IPS-11a (cell line): Measurements from ENCODE around the gene CAMTA1.

Experiments
- H3K4me3 ChIP-seq: one replicate; pipeline ENCODE4 v1.5.1; 2013; ENCODE audit warnings: low read depth, low read length, control low read depth

Gene CAMTA1

DNA sequence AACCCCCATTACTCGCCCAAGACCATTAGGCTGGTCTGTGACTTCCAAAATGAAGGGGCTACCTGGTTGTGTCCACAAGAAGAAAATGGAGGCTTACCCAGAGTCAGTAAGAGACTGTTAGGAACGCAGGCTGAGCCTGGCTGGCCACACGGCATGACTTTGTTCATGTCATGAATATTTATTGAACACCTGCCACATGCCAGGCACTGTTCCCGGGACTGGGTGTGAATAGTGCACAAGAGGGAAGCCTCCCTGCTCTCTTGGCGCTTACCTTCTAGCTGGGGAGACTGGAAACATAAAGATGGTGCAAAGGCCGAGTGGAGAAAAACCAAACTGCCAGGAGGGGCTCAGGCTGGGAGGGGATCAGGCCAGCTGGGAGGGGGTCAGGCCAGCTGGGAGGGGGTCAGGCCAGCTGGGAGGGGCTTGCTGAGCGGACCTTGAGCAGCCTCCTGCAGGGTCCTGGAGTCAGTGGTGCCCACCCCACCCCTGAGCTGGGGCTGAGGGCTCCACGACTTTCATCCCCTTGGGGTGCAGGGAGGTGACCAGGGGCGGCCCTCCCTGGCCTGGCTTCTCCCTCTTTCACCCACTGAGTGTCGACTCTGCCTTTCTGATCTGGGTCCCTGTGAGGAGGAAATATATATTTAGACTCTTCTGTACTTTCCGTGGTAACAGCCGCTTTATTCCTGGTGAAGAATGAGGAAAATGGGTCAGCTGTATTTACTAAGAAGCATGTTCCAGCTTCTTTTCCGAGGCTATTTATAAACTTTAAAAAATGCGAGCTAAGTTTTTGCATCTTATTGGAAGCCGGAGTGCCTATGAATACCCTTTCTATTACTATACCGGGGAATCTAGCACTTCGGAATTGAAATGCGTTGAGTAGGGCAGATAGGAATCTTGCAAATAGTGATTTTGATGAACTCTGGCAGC lies 139.0 kb downstream of the CAMTA1 start:
- no peak overlapping the region for H3K4me3 ChIP-seq

DNA sequence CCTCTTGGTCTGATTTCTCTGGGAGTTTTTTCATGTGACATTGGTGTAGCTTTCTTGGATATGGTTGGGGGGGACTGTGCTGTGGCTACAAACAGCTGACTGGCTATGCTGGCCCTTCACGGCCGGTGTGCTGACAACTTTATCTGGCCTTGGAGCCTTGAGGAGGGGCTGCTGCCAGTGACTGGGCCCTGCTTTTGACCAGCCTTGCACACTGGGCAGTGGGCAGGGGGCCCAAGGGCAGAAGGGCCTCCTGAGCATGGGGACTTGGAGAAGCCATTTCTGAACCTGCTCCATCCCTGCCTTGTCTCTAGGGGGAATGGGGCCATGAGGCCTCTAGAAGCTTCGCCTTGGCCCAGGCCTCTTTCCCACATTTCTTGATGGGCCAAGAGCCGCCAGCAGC lies 139.6 kb downstream of the CAMTA1 start:
- H3K4me3 ChIP-seq = no peak overlapping the region

DNA sequence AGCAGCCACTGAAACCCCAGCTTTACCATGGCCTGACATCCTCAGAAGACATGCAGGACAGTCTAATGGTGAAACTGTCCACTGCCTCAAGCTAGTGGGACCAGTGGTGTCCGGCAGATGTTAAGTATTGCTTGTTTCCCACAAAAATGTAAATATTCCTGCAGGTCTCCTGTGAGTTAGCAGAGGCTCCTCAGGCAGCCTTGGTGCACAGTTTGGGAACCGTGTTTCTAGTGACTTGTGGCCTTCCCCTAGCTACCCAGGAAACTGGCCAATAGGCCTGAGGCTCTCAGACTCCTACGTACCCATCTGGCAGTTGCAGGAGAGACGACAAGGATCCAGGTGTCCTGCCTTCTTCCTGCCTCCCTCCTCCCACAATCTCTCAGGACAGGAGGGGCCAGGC lies 142.4 kb downstream of the CAMTA1 start:
- H3K4me3 ChIP-seq = no peak overlapping the region

DNA sequence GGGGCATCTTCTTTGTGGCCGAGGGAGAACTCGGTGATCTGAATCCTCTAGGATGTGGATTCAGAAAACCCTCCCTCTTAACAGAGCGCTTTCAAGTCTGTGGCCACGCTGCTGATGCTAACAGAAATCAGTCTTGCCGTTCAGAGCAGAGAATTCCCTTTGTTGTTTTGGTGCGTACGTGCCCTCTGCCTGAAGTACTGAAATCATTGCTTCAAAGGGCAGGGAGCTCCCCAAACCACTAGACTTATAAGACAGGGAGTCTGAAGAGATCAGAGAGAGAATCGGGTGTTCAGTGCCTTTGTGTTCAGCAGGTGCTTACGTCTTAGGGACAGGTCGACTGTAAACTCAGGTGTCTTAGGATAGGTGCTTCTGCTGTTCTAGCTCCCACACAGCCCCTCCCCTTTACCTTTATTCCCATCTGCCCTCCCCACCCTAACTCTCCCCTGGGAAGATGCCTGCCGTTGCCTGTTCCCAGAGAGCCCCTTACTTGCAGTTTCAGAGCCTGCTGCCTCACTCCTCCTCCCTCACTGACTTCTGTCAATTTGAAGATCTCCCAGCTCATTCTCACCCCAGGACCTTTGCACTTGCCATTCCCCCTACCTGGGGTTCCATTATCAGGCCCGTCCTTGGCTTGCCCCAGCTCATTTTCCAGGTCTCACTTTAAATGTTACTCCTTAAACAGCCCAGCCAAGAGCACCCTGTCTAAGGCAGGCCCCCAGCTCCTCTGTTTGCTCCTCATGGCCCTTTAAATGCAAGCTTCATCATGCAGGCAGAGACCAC lies 143.0 kb downstream of the CAMTA1 start:
- no peak overlapping the region for H3K4me3 ChIP-seq

DNA sequence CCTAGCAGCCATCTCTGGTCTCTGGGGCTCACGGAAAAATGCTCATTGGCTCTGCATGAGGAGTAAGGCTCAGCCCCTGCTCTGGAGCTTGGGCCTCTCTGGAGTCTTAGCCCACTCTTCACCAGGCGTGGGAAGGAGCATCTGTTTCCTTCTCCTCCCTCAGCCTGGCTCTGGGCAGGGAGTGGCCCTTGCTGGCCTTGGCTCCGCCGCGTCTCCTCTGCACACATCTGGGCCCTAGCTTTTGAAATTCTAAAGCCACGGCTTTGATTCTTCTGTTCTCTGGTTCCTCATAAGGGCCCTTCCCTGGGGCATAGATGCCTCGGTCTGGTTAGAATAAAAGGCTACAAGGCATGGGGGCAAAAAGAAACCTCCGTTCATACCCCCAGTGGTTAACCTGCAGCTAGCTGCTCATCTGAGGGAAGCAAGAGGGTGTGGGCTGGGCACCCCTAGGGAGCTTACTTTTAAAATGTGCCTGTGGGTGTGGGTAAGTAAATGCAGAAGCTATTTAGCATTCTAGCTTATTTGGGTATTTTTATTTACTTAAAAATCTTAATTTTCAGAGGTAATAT lies 145.6 kb downstream of the CAMTA1 start:
- H3K4me3 ChIP-seq = no peak overlapping the region

DNA sequence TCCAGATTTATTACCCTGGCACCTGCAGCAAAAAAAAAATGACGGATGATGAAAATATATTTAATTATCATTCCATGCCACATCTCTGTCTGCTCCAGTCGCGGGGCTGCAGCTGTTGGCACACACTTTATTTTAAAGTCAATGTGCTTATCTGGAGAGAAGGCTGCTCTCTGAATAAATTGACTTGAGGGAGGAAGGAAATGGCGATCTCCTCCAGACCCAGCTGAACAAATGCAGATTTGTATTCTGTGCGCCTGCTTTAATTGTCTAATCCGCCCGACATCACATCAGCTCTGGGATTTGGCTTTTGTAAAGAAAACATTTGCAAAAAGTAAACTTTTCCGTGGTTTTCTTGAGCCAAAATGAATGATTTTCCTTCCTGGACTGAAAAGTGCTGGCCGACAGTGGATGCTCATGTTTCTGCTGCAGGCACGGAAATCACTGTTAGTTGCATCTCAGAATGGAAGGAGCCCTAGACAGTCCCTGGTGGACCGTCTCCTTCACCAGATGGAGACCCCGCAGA lies 150.2 kb downstream of the CAMTA1 start:
- no peak overlapping the region for H3K4me3 ChIP-seq

DNA sequence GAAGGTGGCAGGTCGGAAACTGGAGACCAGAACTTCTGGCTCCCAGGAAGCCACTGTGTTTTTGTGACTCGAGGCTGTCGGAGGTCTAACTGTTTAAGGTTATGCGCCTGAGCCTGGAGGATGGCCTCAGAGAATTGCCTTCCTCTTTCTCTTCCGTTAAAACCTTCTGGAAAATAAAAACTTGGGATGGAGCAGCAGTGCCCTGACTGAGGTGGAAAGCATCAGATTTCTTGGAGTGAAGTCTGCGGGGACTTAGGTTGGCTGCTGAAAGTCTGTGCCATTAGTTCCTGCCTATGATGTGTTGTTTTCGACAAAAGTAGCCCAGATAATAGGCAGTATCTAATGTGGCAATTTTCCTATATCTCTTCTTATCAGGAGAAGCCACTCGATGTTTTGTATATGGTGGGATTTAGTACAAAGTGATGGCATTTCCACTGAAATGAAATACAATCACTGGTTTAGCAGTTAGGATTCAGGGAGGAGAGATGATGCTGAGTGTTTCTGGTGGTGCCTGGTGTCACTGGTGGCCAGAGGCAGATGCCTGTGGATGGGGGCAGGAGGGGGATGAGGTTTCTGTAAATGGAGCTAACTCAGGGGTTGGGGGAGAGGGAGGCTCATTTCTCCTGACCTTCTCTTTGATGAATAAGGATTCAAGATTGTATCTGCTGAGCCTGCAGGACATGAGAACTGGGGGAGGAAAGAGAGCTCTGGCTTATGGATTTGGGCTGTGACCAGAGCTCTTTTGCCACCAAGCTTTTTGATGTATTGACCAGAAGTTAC lies 150.8 kb downstream of the CAMTA1 start:
- H3K4me3 ChIP-seq = no peak overlapping the region

DNA sequence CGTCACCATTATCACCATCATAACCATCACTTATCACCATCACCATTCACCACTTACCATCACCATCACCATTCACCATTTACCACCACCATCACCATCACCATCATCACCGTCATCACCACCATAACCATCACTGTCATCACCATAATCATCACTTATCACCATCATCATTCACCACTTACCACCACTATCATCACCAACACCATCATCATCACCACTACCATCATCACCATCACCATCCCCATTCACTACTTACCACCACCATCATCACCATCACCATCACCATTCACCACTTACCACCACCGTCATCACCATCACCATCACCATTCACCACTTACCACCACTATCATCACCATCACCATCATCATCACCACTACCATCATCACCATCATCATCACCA lies 151.8 kb downstream of the CAMTA1 start:
- H3K4me3 ChIP-seq = no peak overlapping the region

DNA sequence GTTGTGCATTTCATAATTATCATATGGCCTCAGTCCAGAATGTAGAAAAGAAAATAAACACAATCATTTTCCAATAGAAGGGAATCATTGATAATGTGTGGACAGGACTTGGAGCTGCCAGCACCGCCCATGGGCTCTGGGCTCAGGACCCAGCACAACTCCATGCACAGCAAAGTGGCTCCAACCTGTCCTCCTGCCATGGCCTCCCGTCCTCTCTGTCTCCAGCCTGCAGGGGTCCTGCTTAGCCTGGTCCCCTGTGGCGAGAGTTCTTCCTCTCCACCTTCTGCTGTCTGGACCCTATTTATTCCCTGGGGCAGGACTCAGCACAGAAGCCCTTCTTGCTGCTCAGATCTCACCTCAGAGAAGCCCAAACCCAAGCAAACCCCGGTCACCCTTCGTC lies 154.1 kb downstream of the CAMTA1 start:
- H3K4me3 ChIP-seq = no peak overlapping the region

DNA sequence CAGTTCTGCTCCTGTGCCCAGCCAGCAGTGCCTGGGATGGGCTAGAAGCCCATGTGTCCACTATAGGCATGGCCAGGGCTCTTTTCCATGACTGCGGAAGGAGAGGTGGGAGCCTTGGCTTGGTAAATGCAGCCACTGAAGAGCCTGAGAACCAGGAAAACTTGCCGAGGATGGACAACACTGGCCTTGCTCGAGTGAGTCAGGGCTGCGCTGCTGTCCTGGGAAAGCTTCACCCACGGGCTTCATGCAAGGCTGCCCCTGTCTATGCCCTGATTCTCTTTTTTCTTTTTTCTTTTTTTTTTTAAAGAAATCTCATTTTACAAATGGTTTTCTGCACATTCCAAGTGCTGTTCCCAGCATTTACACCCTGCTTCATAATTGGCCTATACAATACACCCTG lies 156.5 kb downstream of the CAMTA1 start:
- H3K4me3 ChIP-seq = no peak overlapping the region

DNA sequence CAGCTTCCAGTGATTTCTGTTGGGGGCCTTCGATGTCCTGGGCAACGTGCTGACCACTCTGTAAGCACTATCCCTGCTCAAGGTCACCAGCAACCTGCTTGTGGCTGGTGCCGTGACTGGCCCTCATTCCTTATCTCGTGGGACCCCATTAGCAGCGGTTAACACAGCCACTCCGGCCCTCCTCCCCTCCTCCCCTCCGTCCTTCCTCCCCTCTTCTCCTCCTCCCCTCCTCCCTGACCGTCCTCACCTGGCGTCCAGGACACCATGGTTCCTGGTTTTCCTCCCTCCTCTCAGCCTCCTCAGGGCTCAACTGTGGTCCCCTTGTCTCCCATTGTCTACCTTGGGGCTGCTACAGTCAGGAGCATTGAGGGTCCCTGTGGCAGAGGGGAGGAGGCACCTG lies 157.7 kb downstream of the CAMTA1 start:
- no peak overlapping the region for H3K4me3 ChIP-seq

DNA sequence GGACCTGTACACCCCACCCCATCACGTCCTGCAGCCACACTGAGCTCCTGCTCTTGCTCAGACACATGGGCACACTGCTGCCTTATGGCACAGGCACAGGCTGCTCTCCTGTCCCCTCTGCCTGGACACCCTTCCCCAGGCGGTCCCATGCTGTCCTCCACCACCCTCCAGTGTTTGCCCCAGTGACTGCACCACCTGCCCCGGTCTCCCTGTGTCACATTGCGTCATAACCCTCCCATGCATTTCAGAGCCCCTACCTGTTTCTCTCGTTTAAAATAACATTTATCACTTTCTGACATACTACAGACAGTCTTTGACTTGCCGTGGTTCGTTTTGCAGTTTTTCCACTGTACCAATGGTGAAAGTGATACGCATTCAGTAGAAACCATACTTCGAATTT lies 159.2 kb downstream of the CAMTA1 start:
- H3K4me3 ChIP-seq = no peak overlapping the region

DNA sequence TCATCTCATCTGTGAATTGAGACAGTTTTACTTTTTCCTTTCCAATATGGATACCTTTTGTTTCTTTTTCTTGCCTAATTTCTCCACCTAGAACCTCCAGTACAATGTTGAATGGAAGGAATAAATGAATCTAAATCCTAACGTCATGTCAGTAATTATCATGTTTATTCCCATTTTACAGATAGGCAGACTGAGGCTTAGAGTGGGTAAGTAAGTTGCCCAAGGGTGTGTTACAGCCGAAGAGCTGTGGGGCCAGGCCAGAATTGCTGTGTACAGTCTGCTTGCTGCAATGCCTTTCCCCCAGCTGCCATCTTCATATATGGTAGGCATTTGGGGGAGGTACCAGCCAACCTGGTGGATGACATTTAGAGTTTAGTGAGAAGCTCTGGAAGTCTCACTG lies 162.7 kb downstream of the CAMTA1 start:
- no peak overlapping the region for H3K4me3 ChIP-seq

DNA sequence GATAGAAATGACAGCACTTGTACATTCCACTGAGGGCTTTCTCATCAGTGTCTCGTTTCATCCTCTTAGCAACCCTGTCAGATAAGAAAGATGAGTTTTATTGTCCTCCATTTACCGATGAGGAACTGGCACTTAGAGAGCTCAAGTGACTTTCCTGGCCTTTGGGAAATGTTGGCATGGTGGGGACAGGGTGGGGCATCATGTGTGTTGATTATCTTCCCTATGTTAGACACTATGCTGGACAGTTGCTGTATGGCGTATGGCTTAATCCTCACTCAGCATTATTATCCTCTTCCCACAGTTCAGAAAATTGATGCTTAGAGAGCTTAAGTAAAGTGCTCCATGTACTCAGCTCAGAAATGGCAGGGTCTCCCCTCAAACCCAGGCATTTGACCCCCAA lies 163.2 kb downstream of the CAMTA1 start:
- no peak overlapping the region for H3K4me3 ChIP-seq

DNA sequence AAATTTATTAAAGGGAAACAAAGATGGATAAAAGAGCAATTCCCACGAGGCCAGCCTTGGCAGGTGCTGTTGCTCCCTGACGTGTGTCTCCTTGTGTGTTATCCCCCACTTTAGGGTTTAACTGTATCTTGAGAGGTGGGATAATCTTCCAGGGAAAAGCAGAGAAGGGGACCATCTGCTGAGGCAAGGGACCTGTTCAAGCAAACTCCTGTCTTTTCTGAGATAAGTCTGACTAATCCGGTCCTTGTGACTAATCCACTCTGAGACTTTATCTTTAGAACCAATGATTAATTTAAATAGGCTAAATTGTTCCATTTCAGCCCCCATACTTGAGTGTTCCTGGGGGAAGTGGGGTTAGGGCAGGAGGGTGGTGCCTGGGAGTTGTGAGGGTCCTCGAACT lies 163.6 kb downstream of the CAMTA1 start:
- H3K4me3 ChIP-seq = no peak overlapping the region

DNA sequence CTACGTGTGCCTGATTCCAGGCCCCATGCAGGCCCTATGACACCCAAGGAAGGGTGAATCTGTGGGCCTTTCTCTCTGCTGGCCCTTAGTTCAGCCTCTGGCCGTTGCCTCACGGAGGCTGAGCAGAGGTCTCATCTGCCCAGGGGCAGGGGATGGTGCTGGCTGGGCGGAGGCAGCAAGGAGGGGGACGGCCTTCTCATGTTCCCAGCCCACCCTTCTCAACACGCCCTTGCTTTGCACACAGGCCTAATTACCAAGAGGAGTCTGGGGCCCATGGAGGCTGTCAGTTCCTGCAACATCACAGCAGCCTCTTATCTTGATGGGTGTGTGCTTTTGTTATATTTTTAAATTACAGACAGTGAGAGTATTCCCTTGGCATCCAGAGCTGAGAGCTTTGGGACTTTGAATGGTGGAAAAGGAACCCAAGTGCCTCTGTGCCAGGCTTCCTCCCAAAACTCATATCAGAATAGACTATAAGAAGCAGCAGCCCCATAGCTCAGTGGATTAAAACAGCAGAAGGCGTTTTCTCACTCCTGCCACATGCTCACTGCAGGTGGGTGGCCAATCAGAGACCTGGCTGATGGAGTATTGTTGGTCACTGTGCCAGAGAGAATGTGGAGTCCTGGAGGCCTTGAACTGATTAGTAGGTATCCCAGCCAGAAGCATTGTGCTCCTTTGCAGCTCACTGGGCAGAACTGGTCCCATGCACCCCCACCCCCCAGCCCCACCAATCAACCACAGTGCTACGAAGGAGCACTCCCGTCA lies 164.9 kb downstream of the CAMTA1 start:
- H3K4me3 ChIP-seq = no peak overlapping the region

DNA sequence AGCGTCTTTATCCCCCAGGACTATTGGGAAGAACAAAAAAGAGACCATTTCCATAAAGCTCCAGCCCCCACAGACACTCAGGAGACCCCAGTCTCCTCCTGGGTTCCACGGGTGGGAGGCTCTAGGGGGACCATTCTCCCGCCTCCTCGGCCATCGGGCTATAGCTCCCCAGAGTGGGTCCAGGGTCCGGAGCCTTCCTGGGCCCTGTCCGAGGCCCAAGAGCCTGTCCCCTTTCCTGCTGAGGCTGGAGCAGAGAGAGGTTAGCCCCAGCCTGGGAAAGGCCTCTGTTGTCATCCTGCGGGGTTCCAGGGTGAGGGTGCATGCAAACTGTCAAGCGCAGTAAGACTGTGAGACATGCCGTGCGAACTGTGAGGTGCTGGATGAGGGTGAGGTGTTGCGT lies 166.3 kb downstream of the CAMTA1 start:
- no peak overlapping the region for H3K4me3 ChIP-seq

DNA sequence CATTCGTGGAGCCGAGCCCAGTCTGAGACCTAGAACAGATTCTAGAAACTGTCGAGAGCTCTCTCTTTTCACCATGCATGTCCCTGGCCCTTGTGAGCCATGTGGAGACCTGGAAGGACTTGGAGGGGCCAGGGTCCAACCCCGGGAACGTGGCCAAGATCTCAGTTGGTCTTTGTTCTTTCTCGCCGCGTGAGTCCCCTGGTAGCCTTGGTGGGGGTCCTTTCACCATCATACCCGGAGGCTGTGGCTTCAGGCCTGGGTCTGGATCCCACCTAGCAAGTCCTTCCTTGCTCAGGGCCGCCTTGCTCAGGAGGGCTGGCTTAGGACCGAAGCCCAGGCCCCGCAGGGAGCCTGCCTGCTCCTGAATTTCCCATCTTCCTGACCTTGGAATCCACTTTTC lies 168.0 kb downstream of the CAMTA1 start:
- no peak overlapping the region for H3K4me3 ChIP-seq

DNA sequence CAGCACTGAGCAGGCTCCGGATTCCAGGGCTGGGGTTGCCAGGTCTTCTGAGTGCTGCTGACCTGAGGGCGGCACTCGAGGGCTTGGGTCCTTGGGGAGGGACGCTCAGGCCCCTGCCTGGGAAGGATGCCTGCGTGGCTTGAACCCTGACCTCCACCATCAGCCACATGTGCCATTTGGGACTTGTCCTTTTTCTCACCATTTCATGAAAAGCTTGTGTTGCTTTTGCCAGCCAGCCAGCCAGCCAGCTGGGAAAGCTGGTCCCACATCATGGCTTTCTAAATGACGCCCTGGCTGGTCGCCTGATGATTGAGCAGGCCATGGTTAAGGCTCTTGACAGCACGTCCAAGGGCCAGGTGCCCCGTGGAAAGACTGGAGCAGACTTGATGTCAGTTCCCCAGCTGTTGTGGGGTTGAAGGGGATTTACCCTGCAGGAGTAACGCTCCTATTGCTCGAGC lies 168.7 kb downstream of the CAMTA1 start:
- no peak overlapping the region for H3K4me3 ChIP-seq

DNA sequence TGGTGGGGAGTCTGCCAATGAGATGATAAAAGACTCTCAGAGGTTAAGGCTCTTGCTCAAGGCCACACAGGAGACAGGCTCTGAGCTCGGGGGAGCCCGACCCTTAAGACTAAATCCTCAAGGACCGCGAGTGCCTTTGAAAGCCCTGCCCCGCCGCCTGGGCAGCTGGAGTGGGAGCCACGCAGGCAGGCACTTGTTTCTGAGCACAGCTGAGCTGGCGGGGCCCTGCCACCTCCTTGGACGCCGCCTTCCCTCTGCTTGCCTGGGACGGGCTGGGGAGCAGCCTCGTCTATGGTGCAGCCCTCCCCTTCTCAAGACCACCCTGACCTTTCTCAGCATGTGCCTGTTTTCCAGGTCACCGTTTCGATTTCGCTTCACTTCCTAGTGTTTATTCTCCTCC lies 169.3 kb downstream of the CAMTA1 start:
- no peak overlapping the region for H3K4me3 ChIP-seq
